HCT116 (cell line): ENCODE data around the gene RABGGTB.

Experiments
- EZH2 ChIP-seq: fragments of 200-600 bp; sonication (generic); IDR thresholded peaks from 2 replicates; pipeline ENCODE4 v1.6.1; 2017; ENCODE audit warnings: antibody characterized with exemption, mixed run types
- EZH2phosphoT487 ChIP-seq: fragments of 200-600 bp; IDR thresholded peaks from 2 replicates; pipeline ENCODE4 v1.6.1; 2018; ENCODE audit warnings: antibody characterized with exemption, borderline replicate concordance
- POLR2A ChIP-seq: IDR thresholded peaks from 2 replicates; pipeline ENCODE4 v1.7.0; 2011; ENCODE audit warnings: borderline replicate concordance; ENCODE audit not compliant: insufficient read depth, insufficient read length; ENCODE audit errors: extremely low read depth
- POLR2AphosphoS5 ChIP-seq: IDR thresholded peaks from 2 replicates; pipeline ENCODE4 v1.6.1; 2011; ENCODE audit warnings: mild to moderate bottlenecking, low read depth, low read length, moderate library complexity
- SIN3A ChIP-seq: IDR thresholded peaks from 2 replicates; pipeline ENCODE4 v1.6.1; 2012; ENCODE audit warnings: low read depth
- SP1 ChIP-seq: IDR thresholded peaks from 2 replicates; pipeline ENCODE4 v1.6.1; 2012; ENCODE audit warnings: low read depth
- TCF7L2 ChIP-seq: IDR thresholded peaks from 2 replicates; pipeline ENCODE4 v1.7.0; 2011; ENCODE audit warnings: borderline replicate concordance, inconsistent platforms; ENCODE audit not compliant: insufficient read depth, insufficient read length; ENCODE audit errors: extremely low read depth
- YY1 ChIP-seq: IDR thresholded peaks from 2 replicates; pipeline ENCODE4 v1.6.1; 2011; ENCODE audit warnings: low read length, low read depth, moderate library complexity, mild to moderate bottlenecking; ENCODE audit not compliant: insufficient replicate concordance; ENCODE audit errors: extremely low read depth
- ZFX ChIP-seq: fragments of 450-650 bp; IDR thresholded peaks from 2 replicates; pipeline ENCODE4 v1.6.1; 2017
- ZNF274 ChIP-seq: fragments of 200-500 bp; sonication (Bioruptor generic); IDR thresholded peaks from 2 replicates; pipeline ENCODE4 v1.6.1; 2014; ENCODE audit warnings: mild to moderate bottlenecking, low read depth, low read length, inconsistent platforms
- TF ChIP-seq, protein P1 (sequence below), 3 experiments: fragments of 200-600 bp in 1 of 3; sonication (generic) in 1 of 3; IDR thresholded peaks in 2 of 3; conservative IDR thresholded peaks in 1 of 3; 2 replicates each; pipeline ENCODE4 v1.5.1; 2012 to 2017; ENCODE audit warnings: low read depth in 2 of 3, low read length in 2 of 3, antibody characterized with exemption in 1 of 3, borderline replicate concordance in 1 of 3, control low read depth in 1 of 3, mild to moderate bottlenecking in 1 of 3, mixed read lengths in 1 of 3, mixed run types in 1 of 3, moderate library complexity in 1 of 3; ENCODE audit not compliant: insufficient read depth in 1 of 3
- TF ChIP-seq, protein P2 (sequence below): IDR thresholded peaks from 2 replicates; pipeline ENCODE4 v1.6.1; 2012; ENCODE audit warnings: low read depth

DNA sequence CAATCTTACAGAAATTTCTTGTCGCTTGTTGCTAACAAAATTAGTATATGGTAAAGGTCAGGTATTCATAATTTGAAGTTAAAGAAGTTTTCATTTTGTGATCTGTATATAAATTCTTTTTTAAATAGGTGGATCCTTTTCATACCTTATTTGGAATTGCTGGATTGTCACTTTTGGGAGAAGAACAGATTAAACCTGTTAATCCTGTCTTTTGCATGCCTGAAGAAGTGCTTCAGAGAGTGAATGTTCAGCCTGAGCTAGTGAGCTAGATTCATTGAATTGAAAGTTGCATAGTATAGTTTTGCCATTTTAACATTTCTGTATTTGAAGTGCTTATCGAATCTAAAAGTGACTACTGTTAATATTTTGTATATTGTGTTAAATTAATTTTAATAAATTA lies 8.3 kb downstream of the RABGGTB start:
- no peak for TF ChIP-seq EZH2phosphoT487
- TF ChIP-seq, protein P1, sequence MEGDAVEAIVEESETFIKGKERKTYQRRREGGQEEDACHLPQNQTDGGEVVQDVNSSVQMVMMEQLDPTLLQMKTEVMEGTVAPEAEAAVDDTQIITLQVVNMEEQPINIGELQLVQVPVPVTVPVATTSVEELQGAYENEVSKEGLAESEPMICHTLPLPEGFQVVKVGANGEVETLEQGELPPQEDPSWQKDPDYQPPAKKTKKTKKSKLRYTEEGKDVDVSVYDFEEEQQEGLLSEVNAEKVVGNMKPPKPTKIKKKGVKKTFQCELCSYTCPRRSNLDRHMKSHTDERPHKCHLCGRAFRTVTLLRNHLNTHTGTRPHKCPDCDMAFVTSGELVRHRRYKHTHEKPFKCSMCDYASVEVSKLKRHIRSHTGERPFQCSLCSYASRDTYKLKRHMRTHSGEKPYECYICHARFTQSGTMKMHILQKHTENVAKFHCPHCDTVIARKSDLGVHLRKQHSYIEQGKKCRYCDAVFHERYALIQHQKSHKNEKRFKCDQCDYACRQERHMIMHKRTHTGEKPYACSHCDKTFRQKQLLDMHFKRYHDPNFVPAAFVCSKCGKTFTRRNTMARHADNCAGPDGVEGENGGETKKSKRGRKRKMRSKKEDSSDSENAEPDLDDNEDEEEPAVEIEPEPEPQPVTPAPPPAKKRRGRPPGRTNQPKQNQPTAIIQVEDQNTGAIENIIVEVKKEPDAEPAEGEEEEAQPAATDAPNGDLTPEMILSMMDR (IDR thresholded peaks at IDR 0.05 in 2 of 3, conservative IDR thresholded peaks at IDR 0.05 in 1 of 3; ENCODE audit: borderline replicate concordance in 1 of 3, insufficient read depth in 1 of 3, low read depth in 2 of 3, low read length in 2 of 3): no peak
- no peak for TF ChIP-seq ZFX
- no peak for TF ChIP-seq POLR2AphosphoS5
- TF ChIP-seq, protein P2, sequence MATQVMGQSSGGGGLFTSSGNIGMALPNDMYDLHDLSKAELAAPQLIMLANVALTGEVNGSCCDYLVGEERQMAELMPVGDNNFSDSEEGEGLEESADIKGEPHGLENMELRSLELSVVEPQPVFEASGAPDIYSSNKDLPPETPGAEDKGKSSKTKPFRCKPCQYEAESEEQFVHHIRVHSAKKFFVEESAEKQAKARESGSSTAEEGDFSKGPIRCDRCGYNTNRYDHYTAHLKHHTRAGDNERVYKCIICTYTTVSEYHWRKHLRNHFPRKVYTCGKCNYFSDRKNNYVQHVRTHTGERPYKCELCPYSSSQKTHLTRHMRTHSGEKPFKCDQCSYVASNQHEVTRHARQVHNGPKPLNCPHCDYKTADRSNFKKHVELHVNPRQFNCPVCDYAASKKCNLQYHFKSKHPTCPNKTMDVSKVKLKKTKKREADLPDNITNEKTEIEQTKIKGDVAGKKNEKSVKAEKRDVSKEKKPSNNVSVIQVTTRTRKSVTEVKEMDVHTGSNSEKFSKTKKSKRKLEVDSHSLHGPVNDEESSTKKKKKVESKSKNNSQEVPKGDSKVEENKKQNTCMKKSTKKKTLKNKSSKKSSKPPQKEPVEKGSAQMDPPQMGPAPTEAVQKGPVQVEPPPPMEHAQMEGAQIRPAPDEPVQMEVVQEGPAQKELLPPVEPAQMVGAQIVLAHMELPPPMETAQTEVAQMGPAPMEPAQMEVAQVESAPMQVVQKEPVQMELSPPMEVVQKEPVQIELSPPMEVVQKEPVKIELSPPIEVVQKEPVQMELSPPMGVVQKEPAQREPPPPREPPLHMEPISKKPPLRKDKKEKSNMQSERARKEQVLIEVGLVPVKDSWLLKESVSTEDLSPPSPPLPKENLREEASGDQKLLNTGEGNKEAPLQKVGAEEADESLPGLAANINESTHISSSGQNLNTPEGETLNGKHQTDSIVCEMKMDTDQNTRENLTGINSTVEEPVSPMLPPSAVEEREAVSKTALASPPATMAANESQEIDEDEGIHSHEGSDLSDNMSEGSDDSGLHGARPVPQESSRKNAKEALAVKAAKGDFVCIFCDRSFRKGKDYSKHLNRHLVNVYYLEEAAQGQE: no peak
- TF ChIP-seq POLR2A: no peak
- TF ChIP-seq EZH2: no peak
- no peak for TF ChIP-seq YY1
- TF ChIP-seq TCF7L2: no peak
- TF ChIP-seq ZNF274: no peak
- TF ChIP-seq SIN3A: no peak
- TF ChIP-seq SP1: no peak
